RWPE2 (cell line): ENCODE measurements around the gene OR2L3.

Experiments
- ATAC-seq: fragments of 200-7000 bp; cut with Tn5 transposase; 3 replicates; pipeline ENCODE4 v1.9.1; 2021; ENCODE audit warnings: low read depth
- DNase-seq: peaks from one replicate; pipeline ENCODE4 v3.0.0-alpha.2; 2020; ENCODE audit warnings: low spot score
- H3K27ac ChIP-seq: fragments of 450-650 bp; 2 replicates; pipeline ENCODE4 v1.5.1; 2017; ENCODE audit warnings: mild to moderate bottlenecking; ENCODE audit not compliant: poor library complexity, severe bottlenecking
- H3K27me3 ChIP-seq: fragments of 250-450 bp; sonication (Bioruptor Pico); 2 replicates; pipeline ENCODE4 v1.5.1; 2021; ENCODE audit warnings: mild to moderate bottlenecking, moderate library complexity; ENCODE audit not compliant: insufficient read depth, poor library complexity, severe bottlenecking
- H3K36me3 ChIP-seq: fragments of 250-450 bp; sonication (Bioruptor Pico); 2 replicates; pipeline ENCODE4 v1.5.1; 2020; ENCODE audit warnings: low read depth, mild to moderate bottlenecking, moderate library complexity
- H3K4me1 ChIP-seq: fragments of 250-450 bp; sonication (Bioruptor Pico); 2 replicates; pipeline ENCODE4 v1.5.1; 2021; ENCODE audit warnings: mild to moderate bottlenecking, moderate library complexity; ENCODE audit not compliant: insufficient read depth, poor library complexity, severe bottlenecking
- H3K4me3 ChIP-seq: fragments of 250-450 bp; sonication (Bioruptor Pico); 2 replicates; pipeline ENCODE4 v1.5.1; 2021; ENCODE audit warnings: mild to moderate bottlenecking, moderate library complexity; ENCODE audit not compliant: severe bottlenecking
- H3K9me3 ChIP-seq: fragments of 250-450 bp; sonication (Bioruptor Pico); 2 replicates; pipeline ENCODE4 v1.5.1; 2021; ENCODE audit warnings: mild to moderate bottlenecking, moderate library complexity; ENCODE audit not compliant: severe bottlenecking
- CTCF ChIP-seq: fragments of 450-650 bp; IDR thresholded peaks from one replicate; pipeline ENCODE4 v1.5.1; 2017; ENCODE audit warnings: mild to moderate bottlenecking, moderate library complexity; ENCODE audit not compliant: poor library complexity, severe bottlenecking

Gene OR2L3

GRCh38 chr1:248046536-248046935 is at the start of gene OR2L3:
Gene OR2L3 (plus strand): TSS chr1:248046836. CDS start chr1:248060682, 13,846 bp downstream.
- no peak within 1 kb of the TSS for H3K4me3 ChIP-seq
- H3K27ac ChIP-seq, result no peak within 1 kb of the TSS
- no peaks in the 10 kb centered on the region for H3K36me3 ChIP-seq
- ATAC-seq (no peak), DNase-seq (no peak)
- H3K4me1 ChIP-seq, result no peaks in the 10 kb centered on the region
- no peak for TF ChIP-seq CTCF
- H3K27me3 ChIP-seq, result no peaks in the 10 kb centered on the region
- no peaks in the 10 kb centered on the region for H3K9me3 ChIP-seq

DNA sequence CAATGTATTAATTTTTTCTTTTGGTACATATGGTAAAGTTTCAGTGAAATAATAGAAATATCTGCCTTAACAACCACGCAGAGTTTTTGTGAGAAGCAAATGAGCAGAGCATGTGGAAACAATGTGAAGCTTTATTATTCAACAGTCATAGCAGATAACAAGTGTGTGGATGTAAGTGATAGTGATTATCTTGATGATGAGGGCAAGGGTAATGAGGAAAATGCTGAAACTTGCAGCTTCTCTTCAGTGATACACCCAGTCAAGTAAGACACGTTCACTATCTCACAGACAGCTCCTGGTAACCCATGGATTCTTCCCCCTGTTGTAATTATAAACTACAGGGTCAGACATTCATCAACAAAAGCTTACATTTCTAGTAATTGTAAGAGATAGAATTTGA is 47.8 kb upstream of the OR2L3 start:
- no peaks in the 10 kb centered on the region for H3K27me3 ChIP-seq
- TF ChIP-seq CTCF, result no peak
- H3K9me3 ChIP-seq, result no peaks in the 10 kb centered on the region

DNA sequence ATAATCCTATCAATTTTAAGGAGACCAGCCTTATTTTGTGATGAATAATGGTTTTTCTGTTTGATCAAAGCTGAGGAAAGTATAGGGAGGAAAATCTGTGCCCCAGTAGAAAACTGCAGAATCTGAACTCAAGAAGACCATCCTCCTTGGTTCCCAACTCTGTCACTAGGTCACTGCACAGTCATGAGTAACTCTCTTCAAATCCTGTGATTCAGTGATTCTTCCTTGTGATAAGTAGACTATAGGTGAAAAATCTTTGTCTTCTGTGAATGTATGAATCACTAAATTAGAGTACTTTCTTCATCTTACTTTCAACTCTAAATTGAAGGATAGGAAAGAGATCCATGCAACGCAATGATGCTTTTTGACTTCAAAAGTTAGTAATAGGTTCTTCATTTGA is 46.5 kb upstream of the OR2L3 start:
- no peaks in the 10 kb centered on the region for H3K9me3 ChIP-seq

More for the DNA sequence above, 47.8 kb upstream of the OR2L3 start:
- ATAC-seq (no peak), DNase-seq (no peak)
- Histone ChIP-seq H3K36me3 (no peaks in the 10 kb centered on the region), H3K4me1 (no peaks in the 10 kb centered on the region), H3K4me3 (no peak overlapping the region), H3K27ac (no peak overlapping the region)

DNA sequence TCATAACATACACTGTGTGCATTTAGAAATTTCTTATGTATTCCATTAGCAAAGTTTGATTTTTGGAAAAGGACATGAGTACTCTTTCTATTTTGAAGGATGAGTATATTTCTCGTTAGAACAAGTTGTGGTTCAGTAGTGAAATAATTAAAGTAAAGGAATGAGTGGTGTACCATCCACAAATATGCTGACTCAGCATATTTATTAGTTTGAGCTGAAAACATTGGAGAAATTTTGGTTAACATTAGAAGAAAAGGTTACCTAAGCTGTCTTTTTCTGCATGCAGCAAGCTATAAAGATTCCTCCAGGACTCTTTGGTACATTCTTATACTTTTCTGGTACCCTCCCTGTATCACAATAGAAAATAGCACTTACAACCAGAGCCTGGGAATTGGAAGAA is 38.9 kb upstream of the OR2L3 start:
- DNase-seq (no peak), ATAC-seq (no peak)
- no peaks in the 10 kb centered on the region for H3K4me1 ChIP-seq
- no peaks in the 10 kb centered on the region for H3K27me3 ChIP-seq
- no peak for TF ChIP-seq CTCF
- no peak overlapping the region for H3K27ac ChIP-seq
- no peaks in the 10 kb centered on the region for H3K9me3 ChIP-seq
- H3K4me3 ChIP-seq, result no peak overlapping the region
- H3K36me3 ChIP-seq, result no peaks in the 10 kb centered on the region

More for the DNA sequence above, 46.5 kb upstream of the OR2L3 start:
- no peaks in the 10 kb centered on the region for H3K27me3 ChIP-seq
- no peak overlapping the region for H3K4me3 ChIP-seq
- no peaks in the 10 kb centered on the region for H3K4me1 ChIP-seq
- DNase-seq (no peak), ATAC-seq (no peak)
- H3K36me3 ChIP-seq, result no peaks in the 10 kb centered on the region
- no peak overlapping the region for H3K27ac ChIP-seq
- TF ChIP-seq CTCF, result no peak

DNA sequence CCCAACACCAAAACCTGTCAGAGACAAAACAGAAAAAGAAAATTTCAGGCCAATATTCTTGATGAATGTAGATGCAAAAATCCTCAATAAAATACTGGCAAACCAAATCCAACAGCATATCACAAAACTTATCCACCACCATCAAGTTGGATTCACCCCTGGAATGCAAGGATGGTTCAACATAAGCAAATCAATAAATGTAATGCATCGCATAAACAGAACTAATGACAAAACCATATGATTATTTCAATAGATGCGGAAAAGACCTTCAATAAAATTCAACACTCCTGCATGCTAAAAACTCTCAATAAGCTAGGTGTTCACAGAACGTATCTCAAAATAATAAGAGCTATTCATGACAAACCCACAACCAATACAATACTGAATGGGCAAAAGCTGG is 37.0 kb upstream of the OR2L3 start:
- H3K4me1 ChIP-seq, result no peaks in the 10 kb centered on the region
- TF ChIP-seq CTCF, result no peak
- DNase-seq, result no peak
- no peak overlapping the region for H3K4me3 ChIP-seq
- H3K27me3 ChIP-seq, result no peaks in the 10 kb centered on the region
- ATAC-seq, result no peak
- no peak overlapping the region for H3K27ac ChIP-seq
- no peaks in the 10 kb centered on the region for H3K36me3 ChIP-seq
- no peaks in the 10 kb centered on the region for H3K9me3 ChIP-seq
